Fibroblast of skin of scalp (primary cell): Measurements from ENCODE around the gene CHADL.

Experiments used
- DNase-seq: peaks from one replicate; pipeline ENCODE4 v3.0.0-alpha.2; 2013

Gene CHADL

DNA sequence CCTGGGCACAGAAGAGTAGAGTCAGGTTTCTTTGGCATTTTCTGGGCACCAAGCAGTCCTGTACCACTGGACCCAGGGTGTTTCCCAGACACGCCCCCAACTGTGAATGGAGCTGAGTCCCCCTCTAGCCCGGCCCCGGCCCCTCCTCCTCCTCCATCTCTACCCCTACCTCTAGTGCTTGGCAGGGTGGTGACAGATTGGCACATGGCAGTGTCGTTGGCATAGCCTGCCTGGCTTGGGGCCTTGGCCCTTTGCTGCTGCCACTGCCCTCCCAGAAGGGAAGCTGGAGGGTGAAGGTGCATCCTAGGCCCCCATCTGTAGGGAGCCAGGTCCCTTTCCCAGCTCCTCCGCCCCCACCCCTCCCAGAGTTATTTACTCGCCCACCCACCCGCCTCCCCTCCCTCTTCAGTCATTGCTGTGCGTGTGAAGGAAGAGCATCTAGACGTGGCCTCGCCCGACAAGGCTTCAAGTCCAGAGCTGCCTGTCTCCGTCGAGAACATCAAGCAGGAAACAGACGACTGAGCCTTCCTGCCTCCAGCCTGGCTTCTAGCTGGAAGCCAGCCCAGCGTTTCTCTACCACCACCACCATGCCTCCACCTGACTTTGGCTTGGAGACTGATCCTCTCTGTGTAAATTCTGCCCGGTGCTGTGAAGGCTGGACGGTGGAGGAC lies 10.9 kb downstream of the CHADL start:
- no peak for DNase-seq

DNA sequence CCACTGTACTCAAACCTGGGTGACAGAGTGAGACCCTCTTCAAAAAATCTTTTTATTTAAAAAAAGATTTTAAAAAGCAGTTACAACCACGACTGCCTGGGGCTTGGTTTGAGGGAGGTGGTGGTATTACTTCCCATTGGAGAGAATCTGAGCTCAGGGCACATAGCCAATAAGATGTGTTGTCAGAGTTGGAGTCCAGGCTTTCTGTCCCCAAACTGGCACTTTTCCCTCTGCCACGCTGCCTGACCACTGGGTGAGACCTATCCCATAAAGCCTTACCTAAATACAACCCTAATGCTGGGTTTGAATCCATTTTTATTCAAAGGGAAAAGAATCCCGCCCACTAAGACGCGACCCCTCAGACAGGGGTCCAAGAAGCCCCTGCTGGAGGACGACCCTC lies 11.5 kb downstream of the CHADL start:
- DNase-seq = no peak

DNA sequence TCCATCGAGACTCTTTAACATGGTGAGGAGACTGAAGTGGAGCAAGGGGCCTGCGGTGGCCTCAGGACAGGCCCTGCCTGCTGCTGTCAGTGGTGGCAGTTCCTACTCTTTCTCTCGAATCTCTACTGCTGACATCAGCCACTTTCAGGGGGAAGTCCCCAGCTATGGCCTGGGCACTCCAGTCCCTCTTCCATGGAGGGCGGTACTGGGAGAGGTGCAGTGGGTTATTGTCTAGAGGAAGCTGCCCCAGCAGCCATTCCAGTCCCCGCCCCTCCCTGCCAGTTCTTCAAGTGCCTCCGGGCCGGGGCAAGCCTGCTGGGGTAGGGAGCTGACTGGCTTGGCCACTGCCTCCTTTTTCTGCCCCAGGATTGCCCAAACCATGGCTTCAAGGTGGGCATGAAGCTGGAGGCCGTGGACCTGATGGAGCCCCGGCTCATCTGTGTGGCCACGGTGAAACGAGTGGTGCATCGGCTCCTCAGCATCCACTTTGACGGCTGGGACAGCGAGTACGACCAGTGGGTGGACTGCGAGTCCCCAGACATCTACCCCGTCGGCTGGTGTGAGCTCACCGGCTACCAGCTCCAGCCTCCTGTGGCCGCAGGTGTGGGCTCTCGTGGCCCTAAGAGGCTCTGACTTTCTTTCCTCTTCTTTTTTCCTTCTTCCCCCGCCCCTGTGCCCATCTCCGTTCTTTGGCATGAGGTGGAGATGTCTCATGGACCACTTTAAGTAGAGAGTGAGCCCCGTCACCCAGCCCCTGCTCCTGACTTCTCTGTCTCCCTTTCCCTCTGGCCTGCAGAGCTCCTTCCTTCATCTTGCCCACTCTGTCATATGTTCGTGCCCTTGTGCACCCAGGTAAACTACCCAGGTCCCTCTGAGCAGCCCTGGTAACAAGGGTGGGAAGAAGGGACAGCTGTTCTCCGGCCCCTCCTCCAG lies 13.7 kb downstream of the CHADL start:
- DNase-seq = no peak

DNA sequence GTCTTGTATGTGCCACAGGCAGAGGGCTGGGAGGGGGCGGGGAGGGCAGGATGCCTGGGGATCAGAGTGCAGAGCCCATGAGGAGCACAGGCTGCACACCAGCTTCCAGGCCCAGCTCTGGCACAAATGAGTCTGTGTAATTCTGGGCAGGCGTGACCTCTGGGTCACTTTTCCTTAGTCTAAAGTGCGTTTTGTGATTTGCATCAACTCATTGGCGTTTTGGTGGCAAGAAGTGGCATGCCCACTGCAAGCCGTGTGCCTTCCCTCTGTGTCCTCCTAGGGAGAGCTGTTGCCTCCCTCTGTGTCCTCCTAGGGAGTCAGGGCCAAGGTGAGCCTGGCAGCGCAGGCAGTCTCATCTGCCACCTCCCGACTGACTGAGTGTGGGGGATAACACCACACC lies 17.2 kb downstream of the CHADL start:
- no peak for DNase-seq

DNA sequence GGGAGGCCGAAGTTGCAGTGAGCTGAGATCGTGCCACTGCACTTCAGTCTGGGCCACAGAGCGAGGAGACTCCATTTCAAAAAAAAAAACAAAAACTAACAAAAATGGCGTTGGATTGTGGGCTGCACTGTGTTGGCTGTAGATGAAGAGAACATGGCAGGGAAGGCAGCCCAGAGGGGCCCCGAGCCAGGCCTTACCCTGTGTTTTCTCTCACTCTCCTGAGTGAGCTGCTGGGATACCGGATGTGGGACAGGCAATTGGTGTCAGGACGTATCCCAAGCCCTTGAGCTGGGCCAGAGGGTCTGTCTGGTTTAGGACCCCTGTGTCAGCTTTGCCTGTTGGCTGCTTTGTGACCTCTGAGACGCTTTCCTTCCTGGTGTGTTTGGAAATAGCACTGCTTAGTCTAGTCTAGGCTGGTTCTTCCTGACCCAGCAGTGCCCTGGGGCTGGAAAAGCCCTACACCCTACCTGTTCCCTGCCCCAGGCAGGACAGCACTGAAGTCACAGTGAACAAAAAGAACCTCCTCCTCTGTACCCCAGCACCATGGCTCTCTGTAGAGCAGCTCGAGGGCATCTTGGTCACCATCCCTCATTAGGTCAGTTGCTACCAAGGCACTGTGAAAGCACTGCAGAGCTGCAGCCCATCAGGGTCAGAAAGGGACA lies 17.8 kb downstream of the CHADL start:
- no peak for DNase-seq

DNA sequence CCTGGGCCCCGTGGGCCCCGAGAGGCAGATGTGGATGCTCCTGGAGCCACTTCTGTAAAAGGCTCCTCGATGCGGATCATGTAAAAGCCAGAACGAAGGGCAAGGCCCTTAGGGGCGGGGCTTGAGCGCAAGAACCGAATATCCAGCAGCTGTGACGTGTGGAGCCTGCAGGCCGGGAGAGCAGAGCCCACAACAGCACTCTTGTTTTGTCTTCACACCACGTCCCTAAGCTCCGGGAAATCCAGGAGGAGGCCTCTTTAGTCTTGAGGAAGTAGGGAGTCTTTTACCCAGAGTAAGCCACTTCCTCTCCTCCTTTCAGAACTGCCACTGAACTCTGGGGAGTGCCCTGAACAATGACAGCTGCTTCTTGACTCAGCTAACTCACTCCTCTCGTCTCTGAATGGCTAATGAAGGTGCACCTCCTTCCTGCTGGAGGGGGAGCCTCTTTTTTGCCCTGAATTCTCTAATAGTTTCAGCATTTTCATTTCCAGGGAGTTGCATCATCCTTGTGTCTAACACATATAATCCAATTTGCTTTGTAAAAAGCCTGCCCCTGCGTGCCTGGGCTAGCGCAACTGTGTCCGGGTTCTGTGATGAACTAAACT lies 23.1 kb downstream of the CHADL start:
- peak; percentile 94 for DNase-seq

DNA sequence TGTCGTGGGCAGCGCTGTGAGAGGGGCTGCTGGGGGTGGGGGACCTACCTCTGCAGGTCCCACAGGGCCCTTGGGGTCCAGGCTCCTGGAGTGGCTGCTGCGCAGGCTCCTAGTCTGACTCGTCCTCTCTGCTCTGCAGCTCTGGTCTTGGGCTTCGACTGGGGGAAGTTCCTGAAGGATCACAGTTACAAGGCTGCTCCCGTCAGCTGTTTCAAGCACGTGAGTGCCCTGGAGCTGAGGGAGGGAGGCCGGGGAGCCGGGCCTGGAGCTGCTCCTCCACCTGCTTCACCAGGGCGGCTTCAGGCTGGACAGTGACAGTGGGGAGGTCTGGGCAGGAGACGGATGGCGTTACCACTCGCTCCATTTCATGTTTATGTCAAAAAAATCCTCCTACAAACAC lies 23.7 kb downstream of the CHADL start:
- peak; percentile 9 for DNase-seq

DNA sequence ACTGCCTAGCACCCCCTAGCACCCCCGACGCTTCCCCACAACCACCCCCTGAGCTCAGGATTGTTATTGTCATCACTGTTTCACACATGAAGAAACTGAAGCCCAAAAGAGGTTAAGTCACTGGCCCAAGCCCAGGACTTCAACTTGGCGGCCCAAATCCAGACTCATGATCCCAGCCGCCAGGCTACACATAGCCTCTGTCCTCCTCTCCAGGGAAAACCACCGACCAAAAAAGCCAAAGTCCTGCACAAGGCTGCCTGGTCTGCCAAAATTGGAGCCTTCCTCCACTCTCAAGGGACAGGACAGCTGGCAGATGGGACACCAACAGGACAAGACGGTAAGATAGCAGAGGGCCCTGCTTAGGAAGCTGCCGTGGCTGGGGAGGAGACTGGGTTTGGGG lies 24.8 kb downstream of the CHADL start:
- DNase-seq = no peak

DNA sequence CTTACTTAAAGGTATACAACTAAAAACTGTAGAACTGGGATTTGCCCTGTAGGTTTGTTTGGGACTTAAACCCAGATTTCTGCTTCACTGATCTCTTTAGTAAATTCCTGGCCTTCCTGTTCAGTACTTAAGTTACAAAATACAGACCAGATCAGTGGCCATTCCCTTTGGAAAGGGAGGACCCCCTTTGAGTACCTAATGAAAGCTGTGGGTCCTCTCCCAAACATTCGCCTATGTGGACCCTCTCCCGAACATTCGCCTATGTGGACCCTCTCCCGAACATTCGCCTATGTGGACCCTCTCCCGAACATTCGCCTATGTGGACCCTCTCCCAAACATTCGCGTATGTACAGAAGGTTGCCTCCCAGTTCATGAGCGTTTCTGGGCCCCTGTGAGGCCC lies 25.3 kb downstream of the CHADL start:
- no peak for DNase-seq

DNA sequence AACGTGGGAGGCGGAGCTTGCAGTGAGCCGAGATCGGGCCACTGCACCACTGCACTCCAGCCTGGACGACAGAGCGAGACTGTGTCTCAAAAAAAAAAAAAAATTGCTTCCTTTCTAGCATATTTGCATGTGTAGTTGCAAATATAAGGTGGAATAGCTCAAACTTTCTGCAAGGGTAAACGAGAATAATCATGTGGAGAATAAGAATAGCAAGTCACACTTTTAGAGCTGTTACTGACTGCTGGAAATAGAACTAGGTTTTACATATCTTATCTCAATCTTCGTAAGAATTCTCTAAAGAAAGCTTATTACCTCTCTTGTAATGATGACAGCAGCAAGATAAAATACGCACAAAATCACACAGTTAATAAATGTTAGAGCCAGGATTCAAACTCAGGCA lies 34.0 kb downstream of the CHADL start:
- DNase-seq = no peak

DNA sequence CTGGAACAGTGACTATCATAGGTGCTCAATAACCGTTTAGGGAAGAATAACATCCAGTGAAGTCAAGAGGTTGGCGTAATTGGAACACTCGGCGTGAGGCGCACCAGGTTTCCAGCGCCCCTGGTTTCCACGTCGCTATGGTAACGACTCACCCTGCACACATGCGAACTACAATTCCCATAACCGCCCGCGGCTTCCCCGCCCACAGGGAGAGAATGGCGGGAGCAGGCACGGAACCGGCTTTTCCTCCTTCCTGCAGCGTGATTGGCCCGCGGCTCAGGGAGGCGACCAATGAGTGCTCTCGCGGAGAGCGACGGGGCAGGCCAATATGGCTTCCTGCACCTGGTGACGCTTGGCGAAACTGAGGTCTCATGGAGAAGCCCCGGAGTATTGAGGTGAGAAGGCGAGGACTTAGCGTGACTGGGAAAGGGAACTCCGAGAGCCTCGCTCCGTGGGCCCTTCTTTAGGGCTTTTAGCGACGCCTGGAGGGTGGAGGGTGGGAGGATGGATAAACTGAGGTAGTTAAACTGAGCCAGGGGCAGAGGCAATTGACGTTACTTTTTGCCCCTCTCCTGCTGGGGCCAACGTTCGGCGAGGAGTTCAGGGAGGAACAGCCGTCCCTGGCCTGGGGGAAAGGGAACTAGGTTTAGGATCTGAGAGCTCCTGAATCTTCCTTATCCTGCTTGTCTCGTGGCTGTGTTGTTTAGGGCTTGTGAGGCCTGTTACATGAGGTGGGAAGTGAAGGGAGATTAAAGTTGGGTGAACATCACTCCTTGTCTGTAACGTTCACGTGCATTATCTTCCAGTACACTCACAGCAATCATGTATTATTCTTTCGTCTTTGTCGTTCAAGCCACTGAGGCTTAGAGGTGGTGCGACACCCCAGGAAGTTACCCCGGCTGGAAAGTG lies 35.5 kb downstream of the CHADL start, which contains the start of gene L3MBTL2:
Gene L3MBTL2 (plus strand): TSS at position 321 of the 909 bp plus-strand sequence. CDS start 51 bp downstream, at position 372.
- peak; percentile 95 for DNase-seq

DNA sequence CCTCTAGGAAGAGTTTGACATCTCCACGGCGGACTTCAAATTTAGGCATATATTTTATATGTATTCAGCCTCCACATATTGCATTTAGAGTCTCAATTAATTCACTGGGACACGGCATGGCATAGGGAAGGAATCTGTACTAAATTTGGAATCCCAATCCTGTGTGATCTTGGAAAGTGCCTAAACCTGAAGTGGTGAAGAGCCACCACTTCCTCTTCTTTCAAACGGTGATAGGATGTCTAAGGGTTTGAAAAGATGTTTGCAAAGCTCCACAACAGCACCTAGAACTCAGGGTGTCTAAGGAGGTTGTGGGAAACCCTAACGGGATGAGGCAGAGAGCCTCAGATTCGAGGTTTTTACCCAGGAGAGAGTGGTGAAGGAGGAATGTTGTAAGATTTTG lies 36.7 kb downstream of the CHADL start:
- DNase-seq = no peak

DNA sequence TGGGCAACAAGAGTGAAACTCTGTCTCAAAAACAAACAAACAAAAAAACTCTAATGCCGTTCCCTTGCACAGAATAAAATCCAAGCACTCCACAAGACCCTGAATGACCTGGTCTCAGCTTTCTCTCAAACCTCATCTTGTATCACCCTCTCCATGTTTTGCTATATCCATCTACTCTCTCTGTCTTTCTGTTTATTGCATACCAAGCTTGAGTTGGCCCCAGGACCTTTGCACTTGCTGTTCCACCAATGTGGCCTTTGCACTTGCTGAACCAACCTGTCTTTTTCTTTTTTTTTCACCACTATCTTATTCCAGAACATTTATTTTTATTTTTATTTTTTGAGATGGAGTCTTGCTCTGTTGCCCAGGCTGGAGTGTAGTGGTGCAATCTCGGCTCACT lies 37.6 kb downstream of the CHADL start:
- DNase-seq = no peak

DNA sequence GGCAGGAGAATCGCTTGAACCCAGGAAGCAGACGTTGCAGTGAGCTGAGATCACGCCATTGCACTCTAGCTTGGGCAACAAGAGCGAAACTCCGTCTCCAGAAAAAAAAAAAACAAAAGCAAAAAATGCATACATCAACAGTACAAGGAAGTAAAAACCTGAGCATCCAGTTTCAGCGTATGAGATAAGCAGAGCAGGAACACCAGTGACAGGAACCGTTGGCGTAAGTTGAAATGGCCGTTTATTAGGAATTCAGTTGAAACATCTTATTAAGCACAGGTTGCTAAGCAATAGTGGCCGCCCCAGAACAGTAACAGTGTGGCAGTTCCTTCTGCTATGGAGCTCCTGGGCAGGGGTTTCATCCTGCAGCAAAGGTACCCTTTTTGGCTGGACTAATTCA lies 39.6 kb downstream of the CHADL start:
- DNase-seq = no peak

DNA sequence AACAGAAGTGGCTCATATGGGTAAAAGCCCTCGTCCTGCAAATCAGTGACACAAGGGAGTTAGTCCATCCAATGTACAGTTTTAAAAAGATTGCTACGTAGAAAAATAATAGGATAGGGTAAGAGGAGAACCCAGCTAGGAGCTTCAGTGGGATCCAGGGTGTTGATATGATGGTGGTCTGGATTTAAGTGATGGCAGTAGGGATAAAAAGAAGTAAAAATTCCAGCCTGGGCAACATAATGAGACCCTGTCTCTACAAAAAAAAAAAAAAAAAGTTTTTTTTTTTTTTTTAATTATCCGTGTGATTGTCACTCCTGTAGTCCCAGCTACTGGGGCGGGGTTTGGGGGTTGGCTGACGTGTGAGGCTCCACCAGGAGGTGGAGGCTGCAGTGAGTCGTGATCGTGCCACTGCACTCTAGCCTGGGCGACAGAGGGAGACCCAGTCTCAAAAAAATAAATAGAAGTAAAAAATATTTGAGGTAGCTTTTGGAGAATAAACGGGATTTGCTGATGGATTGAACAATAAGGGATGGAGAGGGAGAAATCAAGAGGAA lies 42.6 kb downstream of the CHADL start:
- DNase-seq = peak; percentile 31

DNA sequence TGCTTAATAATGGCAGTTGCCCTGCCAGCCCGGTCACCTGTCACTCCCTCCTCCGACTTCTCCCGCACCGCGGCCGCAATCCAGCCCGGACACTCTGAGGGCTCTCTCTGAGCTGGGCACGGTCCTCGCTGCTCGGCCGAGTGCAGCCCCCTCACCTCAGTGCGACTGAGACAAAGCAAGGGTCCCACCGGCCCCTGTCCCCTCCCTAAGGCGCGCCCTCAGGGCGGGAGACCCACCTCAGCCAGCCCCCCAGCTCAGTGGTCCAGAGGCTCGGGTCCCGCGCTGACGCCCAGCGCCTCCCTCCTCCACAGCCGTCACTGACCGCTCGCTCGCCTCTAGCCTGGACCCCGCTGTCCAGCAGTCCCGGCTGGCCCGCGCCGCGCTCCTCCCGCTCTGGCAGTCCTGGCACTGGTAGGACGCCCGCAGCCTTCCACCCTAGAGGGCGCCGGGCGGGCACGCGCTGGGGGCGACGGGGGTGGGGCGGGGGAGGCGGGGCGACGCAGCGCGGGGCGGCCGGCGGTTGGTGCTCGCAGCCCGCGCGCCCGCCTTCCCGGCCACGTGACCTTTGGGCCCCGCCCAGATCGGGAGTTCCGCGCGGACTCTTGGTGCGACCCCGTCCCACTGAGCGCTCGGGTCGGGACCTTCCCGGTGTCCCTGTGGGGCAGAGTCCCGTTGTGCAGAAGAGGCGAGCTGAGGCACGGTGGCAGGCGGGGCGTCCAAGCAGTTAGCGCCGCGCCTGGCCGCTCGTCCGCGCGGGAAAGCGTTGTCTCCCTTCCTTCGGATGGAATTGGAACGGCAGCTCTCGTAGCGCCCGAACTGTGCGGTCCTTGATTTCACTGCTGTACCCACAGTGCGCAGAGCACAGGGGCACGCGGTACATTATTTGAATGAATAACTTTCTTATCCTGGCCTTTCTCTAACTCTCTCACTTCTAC lies 43.4 kb downstream of the CHADL start:
- DNase-seq = peak; percentile 67

DNA sequence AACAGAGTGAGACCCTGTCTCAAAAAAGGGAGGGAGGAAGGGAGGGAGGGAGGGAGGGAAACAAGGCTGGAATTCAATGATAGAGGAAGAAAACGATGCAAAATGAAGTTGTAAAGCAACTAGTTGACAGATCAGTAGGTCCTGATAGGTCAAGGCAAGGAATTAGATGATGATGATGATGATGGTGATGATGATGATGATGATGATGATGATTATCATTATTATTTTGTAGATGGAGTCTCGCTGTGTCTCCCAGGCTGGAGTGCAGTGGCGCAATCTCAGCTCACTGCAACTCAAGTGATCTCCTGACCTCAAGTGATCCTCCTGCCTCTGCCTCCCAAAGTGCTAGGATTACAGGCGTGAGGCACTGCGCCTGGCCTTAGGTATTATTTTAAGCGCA lies 46.9 kb downstream of the CHADL start:
- DNase-seq = no peak

DNA sequence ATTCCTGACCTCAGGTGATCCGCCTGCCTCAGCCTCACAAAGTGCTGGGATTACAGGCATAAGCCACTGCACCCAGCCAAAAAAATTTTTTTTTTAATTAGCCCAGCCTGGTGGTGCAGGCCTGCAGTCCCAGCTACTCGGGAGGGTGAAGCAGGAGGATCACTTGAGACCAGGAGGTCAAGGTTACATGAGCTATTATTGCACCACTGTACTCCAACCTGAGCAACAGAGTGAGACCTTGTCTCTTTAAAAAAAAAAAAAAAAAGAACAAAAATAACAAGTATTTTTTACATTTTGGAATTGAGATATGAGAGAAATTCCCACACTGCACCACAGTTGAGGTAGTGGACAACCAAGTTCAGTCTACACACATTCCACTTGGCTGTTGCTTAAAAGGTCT lies 49.3 kb downstream of the CHADL start:
- DNase-seq = no peak

DNA sequence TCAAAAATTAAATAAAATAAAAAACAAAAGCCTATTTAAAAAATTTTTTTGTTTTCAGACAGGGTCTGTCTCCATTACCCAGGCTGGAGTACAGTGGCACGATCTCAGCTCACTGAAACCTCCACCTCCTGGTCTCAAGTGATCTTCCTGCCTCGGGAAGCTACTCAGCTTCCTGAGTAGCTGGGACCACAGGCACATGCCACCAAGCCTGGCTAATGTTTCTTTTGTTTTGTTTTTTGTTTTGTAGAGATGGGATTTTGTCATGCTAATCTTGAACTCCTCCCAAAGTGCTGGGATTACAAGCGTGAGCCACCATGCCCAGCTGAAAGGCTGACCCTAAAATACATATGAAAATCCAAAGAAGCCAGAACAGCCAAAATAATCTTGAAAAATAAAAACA lies 56.1 kb downstream of the CHADL start:
- no peak for DNase-seq
